T-helper 1 cell treated with Interleukin-12 subunit alpha and Interleukin-12 subunit beta and Interleukin-4 antibody, amounts not matched to agents 30 μg/mL and 1 μg/mL, for 36 hours (primary cell): ENCODE measurements around the gene FHIT.

Source experiments
- H3K27ac Mint-ChIP-seq: one replicate; pipeline ENCODE4 v1.8.0; 2021; ENCODE audit warnings: mild to moderate bottlenecking, mixed read lengths
- H3K27me3 Mint-ChIP-seq: one replicate; pipeline ENCODE4 v1.8.0; 2021; ENCODE audit warnings: low read depth, mixed read lengths
- H3K36me3 Mint-ChIP-seq: one replicate; pipeline ENCODE4 v1.8.0; 2021; ENCODE audit warnings: low read depth, mixed read lengths
- H3K4me1 Mint-ChIP-seq: one replicate; pipeline ENCODE4 v1.8.0; 2021; ENCODE audit warnings: low read depth, mixed read lengths
- H3K4me3 Mint-ChIP-seq: one replicate; pipeline ENCODE4 v1.8.0; 2021; ENCODE audit warnings: mild to moderate bottlenecking, moderate library complexity, mixed read lengths
- H3K9me3 Mint-ChIP-seq: one replicate; pipeline ENCODE4 v1.8.0; 2021; ENCODE audit warnings: mixed read lengths

Gene FHIT

GRCh38 chr3:59733041-59733809 lies 1518.0 kb downstream of the FHIT start:
- peaks cover 4% of the 10 kb centered on the region for H3K27me3 Mint-ChIP-seq
- no peaks in the 10 kb centered on the region for H3K9me3 Mint-ChIP-seq
- H3K27ac Mint-ChIP-seq, result no peak overlapping the region
- H3K4me3 Mint-ChIP-seq, result no peak overlapping the region
- peaks cover 13% of the 10 kb centered on the region for H3K4me1 Mint-ChIP-seq
- H3K36me3 Mint-ChIP-seq, result no peaks in the 10 kb centered on the region

- Mint-ChIP-seq H3K9me3 (no peaks in the 10 kb centered on the region), H3K27ac (no peak overlapping the region), H3K4me1 (peaks cover 19% of the 10 kb centered on the region), H3K4me3 (no peak overlapping the region), H3K36me3 (no peaks in the 10 kb centered on the region), H3K27me3 (peaks cover 4% of the 10 kb centered on the region)
Measured at GRCh38 chr3:59731943-59732342, 1519.3 kb downstream of the FHIT start.

DNA sequence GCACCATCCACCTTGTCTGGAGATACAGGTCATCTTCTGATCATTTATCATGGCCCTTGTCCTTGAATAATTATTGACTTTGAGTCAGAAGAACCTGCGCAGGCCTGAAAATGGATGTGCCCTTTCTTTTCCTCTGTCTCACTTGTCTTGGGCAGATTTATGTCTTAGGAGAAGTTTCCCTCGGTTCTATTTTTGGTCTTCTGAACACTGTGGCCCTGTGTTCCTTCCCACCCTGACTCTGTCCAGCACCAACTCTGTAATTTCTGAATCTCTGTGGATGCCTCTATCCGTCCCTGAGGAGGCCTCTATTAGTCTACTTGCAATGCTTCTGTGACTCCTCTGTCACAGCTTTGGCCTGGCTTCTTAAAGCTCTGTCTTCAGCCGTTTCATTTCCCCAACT lies 1520.7 kb downstream of the FHIT start:
- no peaks in the 10 kb centered on the region for H3K27me3 Mint-ChIP-seq
- H3K36me3 Mint-ChIP-seq, result peaks cover 3% of the 10 kb centered on the region
- H3K27ac Mint-ChIP-seq, result no peak overlapping the region
- no peak overlapping the region for H3K4me3 Mint-ChIP-seq
- H3K9me3 Mint-ChIP-seq, result peaks cover 5% of the 10 kb centered on the region
- peaks cover 28% of the 10 kb centered on the region for H3K4me1 Mint-ChIP-seq

DNA sequence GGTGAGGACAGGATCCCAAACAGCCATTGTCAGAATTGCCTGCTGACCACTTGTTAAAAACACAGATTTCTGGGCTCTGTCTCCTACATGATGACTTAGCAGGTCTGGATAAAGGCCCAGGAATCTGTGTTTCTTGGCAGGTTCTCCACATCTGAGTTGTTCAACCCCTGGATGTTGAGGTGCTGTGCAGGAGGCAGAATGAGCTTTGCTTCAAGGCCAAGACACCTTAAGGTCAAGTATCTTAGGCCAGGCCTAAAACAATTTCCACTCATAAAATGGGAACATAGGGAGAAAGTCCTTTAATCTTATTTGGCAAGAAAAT lies 1522.7 kb downstream of the FHIT start:
- peaks cover 3% of the 10 kb centered on the region for H3K36me3 Mint-ChIP-seq
- no peak overlapping the region for H3K27ac Mint-ChIP-seq
- peaks cover 32% of the 10 kb centered on the region for H3K4me1 Mint-ChIP-seq
- H3K9me3 Mint-ChIP-seq, result peaks cover 19% of the 10 kb centered on the region
- no peaks in the 10 kb centered on the region for H3K27me3 Mint-ChIP-seq
- H3K4me3 Mint-ChIP-seq, result no peak overlapping the region

- H3K4me1 Mint-ChIP-seq, result peaks cover 32% of the 10 kb centered on the region
- no peaks in the 10 kb centered on the region for H3K27me3 Mint-ChIP-seq
- no peak overlapping the region for H3K4me3 Mint-ChIP-seq
Measured at GRCh38 chr3:59727902-59728586, 1523.2 kb downstream of the FHIT start.

DNA sequence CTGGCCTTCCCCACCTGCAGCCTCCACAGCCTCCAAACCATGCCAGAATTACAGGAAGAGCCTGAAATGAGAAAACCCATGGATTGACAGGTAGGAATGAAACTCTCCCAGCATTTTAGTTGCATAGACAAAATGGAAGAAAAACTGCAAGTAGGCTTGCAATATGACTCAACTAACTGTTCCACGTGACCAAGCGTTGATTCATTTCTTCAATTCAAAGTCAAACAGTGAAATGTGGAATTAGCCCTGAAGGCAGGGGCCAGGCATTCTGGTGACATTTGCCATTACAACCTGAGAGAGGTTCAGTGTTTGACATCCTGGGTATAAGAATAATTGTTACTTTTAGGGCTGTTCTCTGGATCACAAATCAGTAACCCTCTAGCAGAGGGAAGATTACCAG lies 1525.0 kb downstream of the FHIT start:
- Mint-ChIP-seq H3K9me3 (peaks cover 19% of the 10 kb centered on the region), H3K27ac (no peak overlapping the region), H3K4me1 (peaks cover 20% of the 10 kb centered on the region), H3K4me3 (no peak overlapping the region), H3K27me3 (no peaks in the 10 kb centered on the region), H3K36me3 (peaks cover 6% of the 10 kb centered on the region)

More at GRCh38 chr3:59727902-59728586, 1523.2 kb downstream of the FHIT start:
- peaks cover 3% of the 10 kb centered on the region for H3K36me3 Mint-ChIP-seq
- peaks cover 19% of the 10 kb centered on the region for H3K9me3 Mint-ChIP-seq
- H3K27ac Mint-ChIP-seq, result no peak overlapping the region

DNA sequence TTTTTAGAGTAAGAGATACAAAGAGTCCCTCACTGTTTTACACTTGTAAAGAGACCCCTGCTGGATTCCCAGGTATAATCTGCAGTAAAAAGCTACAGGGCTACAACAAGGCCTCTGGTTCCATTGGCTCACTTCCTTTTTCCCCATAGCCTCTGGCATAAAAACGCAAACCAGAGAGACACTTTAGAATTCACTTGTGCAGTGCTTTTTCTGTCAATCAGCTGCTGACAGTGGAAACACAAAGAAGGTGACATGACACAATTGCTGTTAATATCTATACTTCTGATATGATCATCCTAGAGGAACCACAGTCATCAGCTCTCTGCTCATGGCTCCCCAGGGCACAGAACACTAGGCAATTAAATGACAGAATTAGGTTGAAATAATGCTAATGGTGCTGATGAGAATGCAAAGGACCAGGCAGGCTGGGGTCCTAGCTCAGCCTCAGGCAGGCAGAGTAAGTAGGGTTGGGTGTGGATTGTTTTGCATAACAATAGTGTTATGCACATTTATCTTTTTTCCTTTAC lies 1533.5 kb downstream of the FHIT start:
- Mint-ChIP-seq H3K27me3 (peaks cover 13% of the 10 kb centered on the region), H3K4me3 (no peak overlapping the region), H3K9me3 (peaks cover 8% of the 10 kb centered on the region), H3K4me1 (no peaks in the 10 kb centered on the region), H3K36me3 (peaks cover 8% of the 10 kb centered on the region), H3K27ac (no peak overlapping the region)

DNA sequence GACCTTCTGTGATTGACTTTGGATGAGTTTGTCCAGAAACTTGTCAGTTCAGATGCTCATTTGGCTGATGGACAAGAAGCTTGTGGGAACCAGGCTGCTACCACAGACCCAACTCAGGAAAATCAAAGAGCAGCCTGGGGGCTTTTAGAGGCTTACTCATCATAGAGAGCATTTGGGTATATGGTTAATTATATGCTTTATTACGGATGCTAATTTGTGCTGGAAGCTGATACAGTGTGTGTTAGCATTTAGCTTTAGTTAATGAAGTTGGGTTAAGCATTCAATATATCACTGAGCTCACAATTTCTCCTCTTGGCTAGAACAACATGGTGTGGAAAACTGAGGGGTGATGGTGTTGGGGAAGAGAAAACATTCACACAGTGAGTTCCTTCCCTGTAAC lies 1537.2 kb downstream of the FHIT start:
- peaks cover 10% of the 10 kb centered on the region for H3K27me3 Mint-ChIP-seq
- H3K4me1 Mint-ChIP-seq, result peaks cover 1% of the 10 kb centered on the region
- H3K9me3 Mint-ChIP-seq, result peaks cover 11% of the 10 kb centered on the region
- no peak overlapping the region for H3K27ac Mint-ChIP-seq
- H3K36me3 Mint-ChIP-seq, result peaks cover 8% of the 10 kb centered on the region
- H3K4me3 Mint-ChIP-seq, result no peak overlapping the region

- H3K4me3 Mint-ChIP-seq, result no peak overlapping the region
Measured at GRCh38 chr3:59710554-59710953, 1540.7 kb downstream of the FHIT start.

GRCh38 chr3:59709702-59710553 lies 1541.3 kb downstream of the FHIT start:
- Mint-ChIP-seq H3K9me3 (peaks cover 11% of the 10 kb centered on the region), H3K4me3 (no peak overlapping the region), H3K4me1 (peaks cover 1% of the 10 kb centered on the region), H3K27ac (peak overlapping the region; percentile 2), H3K36me3 (peaks cover 6% of the 10 kb centered on the region), H3K27me3 (peaks cover 6% of the 10 kb centered on the region)

More at GRCh38 chr3:59710554-59710953, 1540.7 kb downstream of the FHIT start:
- Mint-ChIP-seq H3K9me3 (peaks cover 11% of the 10 kb centered on the region), H3K27ac (peak overlapping the region; percentile 2), H3K27me3 (peaks cover 6% of the 10 kb centered on the region), H3K4me1 (peaks cover 1% of the 10 kb centered on the region), H3K36me3 (peaks cover 8% of the 10 kb centered on the region)

- Mint-ChIP-seq H3K27me3 (peaks cover 6% of the 10 kb centered on the region), H3K9me3 (peaks cover 7% of the 10 kb centered on the region), H3K4me1 (peaks cover 1% of the 10 kb centered on the region), H3K27ac (no peak overlapping the region), H3K4me3 (no peak overlapping the region), H3K36me3 (peaks cover 6% of the 10 kb centered on the region)
Measured at GRCh38 chr3:59708202-59708601, 1543.0 kb downstream of the FHIT start.

DNA sequence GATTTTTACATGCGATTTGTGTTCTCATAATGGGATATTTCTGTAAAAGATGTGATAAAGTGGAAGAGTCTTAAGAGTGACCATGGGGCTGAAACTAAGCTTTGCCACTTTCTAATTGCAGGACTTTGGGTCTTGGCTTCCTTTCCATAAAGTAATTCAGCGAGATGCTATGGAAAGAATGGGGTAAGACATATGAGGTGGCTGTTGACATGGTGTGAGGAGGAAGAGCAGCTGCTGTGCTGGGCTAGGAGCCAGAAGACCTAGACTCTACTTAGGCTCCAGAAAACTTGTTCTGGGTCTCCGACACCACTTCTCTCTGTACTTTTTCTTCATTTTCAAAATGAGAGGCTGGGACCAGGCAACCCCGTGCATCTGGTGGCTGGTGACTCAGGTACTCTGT lies 1547.0 kb downstream of the FHIT start:
- Mint-ChIP-seq H3K9me3 (no peaks in the 10 kb centered on the region), H3K27ac (no peak overlapping the region), H3K4me1 (no peaks in the 10 kb centered on the region), H3K4me3 (no peak overlapping the region), H3K27me3 (no peaks in the 10 kb centered on the region), H3K36me3 (no peaks in the 10 kb centered on the region)

GRCh38 chr3:59699648-59700320 lies 1551.5 kb downstream of the FHIT start:
- no peaks in the 10 kb centered on the region for H3K9me3 Mint-ChIP-seq
- no peaks in the 10 kb centered on the region for H3K4me1 Mint-ChIP-seq
- no peak overlapping the region for H3K27ac Mint-ChIP-seq

More at GRCh38 chr3:59699648-59700320, 1551.5 kb downstream of the FHIT start:
- no peak overlapping the region for H3K4me3 Mint-ChIP-seq
- no peaks in the 10 kb centered on the region for H3K27me3 Mint-ChIP-seq
- no peaks in the 10 kb centered on the region for H3K36me3 Mint-ChIP-seq
